HG03039 (cell line): ENCODE measurements around the gene SLC22A24.
"Not testable (repeated sequence)": the region's sequence is repeated elsewhere in the genome, so short reads cannot be mapped to it uniquely, and the experiment has no call there.

Experiments
- ATAC-seq: cut with Tn5 transposase; IDR thresholded peaks from one replicate; pipeline ENCODE4 v1.9.1; 2021; ENCODE audit warnings: mild to moderate bottlenecking, moderate library complexity; ENCODE audit not compliant: unreplicated experiment

Gene SLC22A24

GRCh38 chr11:63144121-63144520 is at the start of gene SLC22A24:
Gene SLC22A24, minus strand, starts transcription at chr11:63144221. Its CDS starts 442 bp downstream, at chr11:63143779.
- no peak for ATAC-seq

GRCh38 chr11:63180536-63180935 is 36.5 kb upstream of the SLC22A24 start:
- no peak for ATAC-seq

- ATAC-seq, result no peak
Observed at GRCh38 chr11:63179432-63180041, 35.5 kb upstream of the SLC22A24 start.

- ATAC-seq, result no peak
Observed at GRCh38 chr11:63177872-63178271, 33.9 kb upstream of the SLC22A24 start.

GRCh38 chr11:63165706-63166310 is 21.8 kb upstream of the SLC22A24 start:
- no peak for ATAC-seq

GRCh38 chr11:63155794-63156193 is 11.8 kb upstream of the SLC22A24 start:
- ATAC-seq, result no peak

- no peak for ATAC-seq
Observed at GRCh38 chr11:63146581-63146980, 2.6 kb upstream of the SLC22A24 start.

- no peak for ATAC-seq
Observed at GRCh38 chr11:63142459-63142858, 1.6 kb downstream of the SLC22A24 start.

GRCh38 chr11:63132985-63133775 is 10.8 kb downstream of the SLC22A24 start:
- ATAC-seq, result no peak

GRCh38 chr11:63099555-63099954 is 44.5 kb downstream of the SLC22A24 start:
- no peak for ATAC-seq

GRCh38 chr11:63080682-63081081 is 63.3 kb downstream of the SLC22A24 start:
- no peak for ATAC-seq

GRCh38 chr11:63046203-63046602 is 97.8 kb downstream of the SLC22A24 start:
- ATAC-seq, result not testable (repeated sequence)

GRCh38 chr11:63042596-63042995 is 101.4 kb downstream of the SLC22A24 start:
- no peak for ATAC-seq

- no peak for ATAC-seq
Observed at GRCh38 chr11:63032457-63032856, 111.6 kb downstream of the SLC22A24 start.
